Measurements from ENCODE around the gene DGKA.

DNA sequence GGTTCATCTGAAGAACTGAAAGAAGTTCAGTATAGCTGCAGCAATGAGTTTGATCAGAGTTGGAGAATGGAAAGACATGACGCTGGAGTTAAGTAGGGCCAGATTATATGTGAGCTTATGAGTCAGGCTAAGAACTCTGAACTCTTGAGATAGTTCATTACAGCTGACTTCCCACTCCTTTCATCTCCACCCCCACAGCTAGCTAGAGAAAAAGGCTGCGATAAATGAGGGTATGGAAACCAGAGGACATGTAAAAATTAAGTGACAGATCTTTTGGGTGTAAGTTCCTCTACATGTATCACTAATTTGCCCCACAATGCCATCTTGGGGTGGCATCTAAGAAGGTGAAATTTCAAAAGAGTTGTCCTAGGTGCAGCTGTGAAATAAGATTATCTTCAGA is 31.9 kb upstream of the DGKA start:
- TF ChIP-seq YY1 (IDR thresholded peaks at IDR 0.05; ENCODE audit: insufficient read depth, insufficient read length), result no peak
- no peak for TF ChIP-seq ZNF274 (IDR thresholded peaks at IDR 0.05; ENCODE audit: low read depth, low read length)

Measured in NT2/D1 (cell line).